HTERT RPE-1 (cell line): Measurements from ENCODE around the gene WDR20.
"Not testable (repeated sequence)": the region's sequence is repeated elsewhere in the genome, so short reads cannot be mapped to it uniquely, and the experiment has no call there.

Experiments
- in situ Hi-C: fragments of 300-500 bp; cut with MboI; formaldehyde crosslinking; loops from 4 replicates; pipeline ENCODE4 v1.14.3; 2020; ENCODE audit warnings: low sequenced_read_pairs

WDR20 gene, protein sequence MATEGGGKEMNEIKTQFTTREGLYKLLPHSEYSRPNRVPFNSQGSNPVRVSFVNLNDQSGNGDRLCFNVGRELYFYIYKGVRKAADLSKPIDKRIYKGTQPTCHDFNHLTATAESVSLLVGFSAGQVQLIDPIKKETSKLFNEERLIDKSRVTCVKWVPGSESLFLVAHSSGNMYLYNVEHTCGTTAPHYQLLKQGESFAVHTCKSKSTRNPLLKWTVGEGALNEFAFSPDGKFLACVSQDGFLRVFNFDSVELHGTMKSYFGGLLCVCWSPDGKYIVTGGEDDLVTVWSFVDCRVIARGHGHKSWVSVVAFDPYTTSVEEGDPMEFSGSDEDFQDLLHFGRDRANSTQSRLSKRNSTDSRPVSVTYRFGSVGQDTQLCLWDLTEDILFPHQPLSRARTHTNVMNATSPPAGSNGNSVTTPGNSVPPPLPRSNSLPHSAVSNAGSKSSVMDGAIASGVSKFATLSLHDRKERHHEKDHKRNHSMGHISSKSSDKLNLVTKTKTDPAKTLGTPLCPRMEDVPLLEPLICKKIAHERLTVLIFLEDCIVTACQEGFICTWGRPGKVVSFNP

DNA sequence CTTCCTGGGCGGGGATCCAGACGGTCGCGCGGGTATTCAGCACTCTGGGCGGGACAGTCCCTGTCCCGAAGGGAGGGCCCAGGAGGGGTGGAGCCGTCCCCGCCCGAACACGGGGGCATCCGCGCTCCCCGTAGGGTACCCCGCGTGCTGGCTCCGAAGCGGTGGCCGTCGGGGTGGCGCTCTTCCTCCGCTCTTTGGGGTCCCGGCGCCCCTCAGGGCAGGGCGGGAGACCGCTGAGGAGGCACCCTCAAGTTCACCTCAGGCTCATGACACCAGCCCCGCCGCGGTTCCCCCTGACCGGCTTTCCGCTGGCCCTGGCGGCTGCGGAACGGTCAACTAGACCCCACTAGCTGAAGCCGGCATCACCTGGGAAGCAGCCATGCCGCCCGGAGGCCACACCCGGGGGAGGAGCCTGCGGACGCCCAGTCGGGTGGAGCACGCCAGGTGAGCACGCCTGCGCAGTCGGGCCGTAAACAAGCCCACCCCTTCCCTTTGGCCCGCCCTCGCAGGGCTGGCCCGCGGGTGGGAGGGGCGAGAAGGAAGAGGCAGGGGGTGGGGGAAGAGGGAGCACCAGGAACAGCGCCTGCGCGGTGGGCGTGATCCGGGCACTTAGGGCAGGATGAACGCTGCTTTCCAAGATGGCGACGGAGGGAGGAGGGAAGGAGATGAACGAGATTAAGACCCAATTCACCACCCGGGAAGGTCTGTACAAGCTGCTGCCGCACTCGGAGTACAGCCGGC is at the start of gene WDR20:
Gene WDR20, plus strand, starts transcription at position 612 of the 741 bp plus-strand sequence. Its CDS starts 27 bp downstream, at position 639.
- in situ Hi-C loops, result no loop called here

DNA sequence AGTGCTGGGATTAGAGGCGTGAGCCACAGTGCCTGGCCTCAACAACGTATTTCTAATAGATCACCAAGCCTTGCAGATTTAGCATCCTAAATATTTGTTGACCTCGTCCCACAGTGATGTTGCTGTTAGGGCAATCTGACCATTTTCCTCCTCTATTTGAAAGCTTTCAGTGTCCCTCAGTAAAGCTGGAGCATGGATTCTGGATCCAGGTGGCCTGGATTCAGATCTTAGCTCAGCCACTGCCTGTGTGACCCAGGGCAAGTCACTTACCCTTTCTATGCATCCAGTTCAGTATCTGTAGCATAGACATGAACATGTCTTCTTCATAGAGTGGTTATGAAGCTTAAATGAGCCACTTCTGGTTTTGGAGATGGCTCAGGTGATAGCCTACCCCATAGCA is 49.0 kb upstream of the WDR20 start:
- in situ Hi-C loops, result no loop called here

DNA sequence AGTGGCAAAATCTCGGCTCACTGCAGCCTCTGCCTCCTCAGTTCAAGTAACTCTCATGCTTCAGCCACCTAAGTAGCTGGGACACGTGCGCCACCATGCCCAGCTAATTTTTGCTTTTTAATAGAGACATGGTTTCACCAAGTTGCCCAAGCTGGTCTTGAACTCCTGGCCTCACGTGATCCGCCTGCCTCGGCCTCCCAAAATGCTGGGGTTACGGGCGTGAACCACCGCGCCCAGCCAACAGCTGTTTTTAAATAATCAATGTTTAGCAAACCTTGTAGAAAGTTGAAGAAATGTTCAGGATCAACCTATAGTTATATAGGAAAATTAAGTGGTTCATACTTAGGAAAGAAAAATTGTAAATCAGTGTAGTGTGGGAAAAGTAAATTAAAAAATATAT is 46.9 kb upstream of the WDR20 start:
- in situ Hi-C loops, result no loop called here

DNA sequence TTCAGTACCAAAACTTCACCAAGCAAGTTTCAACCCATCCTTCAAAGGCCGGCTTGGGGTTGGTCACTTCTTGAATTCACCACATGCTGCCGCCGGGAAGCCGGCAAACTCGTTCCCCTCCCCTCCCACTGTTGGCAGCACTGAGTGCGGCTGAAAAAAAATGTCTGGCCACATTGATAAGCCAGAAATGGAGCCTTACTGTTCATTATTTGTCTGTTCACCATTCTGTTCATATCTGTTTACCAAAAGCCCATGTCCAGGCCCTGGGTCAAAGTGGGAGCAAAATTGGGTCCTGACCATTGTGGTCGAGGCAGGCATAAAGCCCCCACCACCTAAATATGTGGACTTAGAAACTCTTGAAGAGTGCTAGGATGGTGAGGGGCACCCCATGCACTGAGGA is 45.6 kb upstream of the WDR20 start:
- in situ Hi-C loops, result no loop called here

DNA sequence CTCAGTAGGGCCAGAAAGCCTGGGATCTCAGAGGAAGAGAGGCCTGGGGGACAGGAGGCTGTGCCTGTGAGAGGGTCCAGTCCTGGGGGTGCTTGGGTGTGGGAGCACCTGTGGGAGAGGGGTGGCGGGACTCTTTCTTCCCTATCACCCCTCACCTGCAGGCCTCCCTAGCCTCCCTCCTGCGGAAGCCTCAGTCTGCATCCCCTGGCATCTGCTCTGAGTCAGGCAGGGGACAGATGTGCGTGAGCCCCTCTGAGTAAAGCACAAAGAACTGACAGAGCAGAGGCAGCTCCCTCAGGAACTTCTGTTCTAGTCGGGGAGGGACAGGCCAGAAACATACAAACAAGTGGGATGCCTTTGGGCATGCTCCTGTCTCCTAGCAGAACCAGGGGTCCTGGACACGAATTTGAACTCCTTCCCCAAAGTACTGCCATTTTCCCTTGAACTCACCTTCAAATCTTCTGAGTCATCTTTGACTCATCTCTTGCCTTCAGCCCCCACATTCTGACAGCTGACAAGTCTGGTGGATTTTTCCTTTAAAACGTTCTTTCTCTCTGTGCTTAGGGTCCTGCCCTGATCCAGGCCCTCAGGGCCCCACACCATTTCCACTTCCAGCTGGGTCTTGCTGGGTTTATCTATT is 44.3 kb upstream of the WDR20 start:
- in situ Hi-C loops, result no loop called here

DNA sequence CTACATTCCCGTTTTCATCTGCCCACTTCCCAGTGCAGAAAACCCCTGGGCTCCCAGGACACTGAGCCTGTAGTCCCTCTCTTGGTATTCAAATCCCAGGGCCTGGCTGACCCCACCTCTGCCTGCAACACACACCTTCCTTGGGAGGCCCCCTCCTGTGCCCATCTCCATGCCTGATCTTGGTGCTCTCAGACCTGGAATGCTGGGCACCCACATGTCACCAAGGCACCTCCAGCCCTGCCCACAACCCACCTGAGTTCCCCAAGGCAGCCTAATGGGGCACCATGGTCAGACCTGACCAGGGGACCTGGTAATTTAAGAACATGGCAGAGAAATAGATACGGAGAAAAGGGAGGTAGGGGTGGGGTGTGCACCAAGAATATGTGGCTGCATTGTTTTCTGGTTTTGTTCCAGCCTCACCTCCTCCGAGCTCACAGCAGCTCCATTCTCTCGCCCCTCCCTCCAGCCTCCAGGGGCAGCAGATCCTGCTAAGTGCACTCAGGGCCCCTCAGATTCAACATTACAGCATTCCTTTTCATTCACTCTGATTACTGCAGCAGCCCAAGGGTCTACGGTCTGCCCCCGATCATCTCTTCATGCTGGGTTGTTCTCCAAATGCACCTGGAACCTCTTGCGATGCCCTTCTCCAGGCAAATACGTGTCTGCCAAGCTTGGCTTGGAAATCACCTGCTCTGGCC is 43.7 kb upstream of the WDR20 start:
- in situ Hi-C loops, result no loop called here

DNA sequence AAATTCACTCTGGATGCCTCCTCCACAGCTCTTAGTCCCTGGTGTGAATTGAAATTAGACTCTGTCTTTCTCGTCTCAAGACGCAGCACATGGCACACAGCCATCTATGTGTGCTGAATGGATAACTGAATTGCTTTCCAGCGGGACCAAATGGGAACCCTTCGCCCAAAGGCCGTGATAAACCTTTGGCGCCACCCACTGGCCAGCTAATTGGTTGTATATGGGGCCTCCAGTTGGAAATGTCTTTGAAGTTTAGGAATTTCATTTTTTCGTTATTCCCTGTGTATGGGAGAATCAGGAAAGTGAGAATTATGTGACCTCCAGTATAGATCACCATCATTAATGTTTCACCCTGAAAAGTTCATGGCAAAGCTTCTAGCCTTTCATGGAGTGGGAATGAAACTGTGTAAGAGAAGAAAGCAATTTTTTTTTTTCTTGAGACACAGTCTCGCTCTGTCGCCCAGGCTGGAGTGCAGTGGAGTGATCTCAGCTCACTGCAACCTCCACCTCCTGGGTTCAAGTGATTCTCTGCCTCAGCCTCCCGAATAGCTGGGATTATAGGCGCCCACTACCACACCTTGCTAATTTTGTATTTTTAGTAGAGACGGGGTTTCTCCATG is 43.0 kb upstream of the WDR20 start:
- in situ Hi-C loops, result no loop called here

DNA sequence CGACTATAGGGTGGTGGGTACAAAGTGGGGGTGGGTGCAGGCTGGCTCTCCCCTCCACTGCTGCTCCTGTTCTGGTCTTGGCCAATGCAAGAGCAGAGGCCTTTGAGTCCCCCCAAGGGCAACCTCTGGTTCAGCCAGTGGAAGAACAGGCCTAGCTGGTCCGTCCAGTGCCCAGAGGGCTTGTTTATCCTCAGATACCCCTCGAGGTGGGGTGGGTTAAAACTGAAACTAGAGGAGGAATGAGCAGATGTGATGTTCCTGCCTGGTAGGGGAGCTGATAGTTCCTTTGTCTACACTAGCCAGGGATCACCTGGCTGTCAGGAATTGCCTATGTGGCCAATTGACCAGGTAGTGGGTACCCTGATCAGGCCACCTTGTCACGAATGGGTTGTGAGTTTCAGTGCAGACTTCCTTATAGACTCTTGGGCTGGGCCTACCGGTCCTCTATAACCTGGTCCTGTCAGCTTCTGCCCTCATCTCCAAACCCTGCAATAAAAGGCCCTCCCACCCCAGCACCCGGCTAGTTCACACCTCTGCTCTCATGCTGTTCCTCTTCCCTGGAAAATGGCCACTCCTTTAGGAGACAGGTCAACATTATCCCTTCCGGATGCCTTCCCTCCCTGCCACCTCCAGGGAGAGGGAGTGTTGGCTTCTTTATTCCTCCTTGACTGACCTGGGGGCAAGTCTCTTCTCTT is 42.1 kb upstream of the WDR20 start:
- in situ Hi-C loops, result no loop called here

DNA sequence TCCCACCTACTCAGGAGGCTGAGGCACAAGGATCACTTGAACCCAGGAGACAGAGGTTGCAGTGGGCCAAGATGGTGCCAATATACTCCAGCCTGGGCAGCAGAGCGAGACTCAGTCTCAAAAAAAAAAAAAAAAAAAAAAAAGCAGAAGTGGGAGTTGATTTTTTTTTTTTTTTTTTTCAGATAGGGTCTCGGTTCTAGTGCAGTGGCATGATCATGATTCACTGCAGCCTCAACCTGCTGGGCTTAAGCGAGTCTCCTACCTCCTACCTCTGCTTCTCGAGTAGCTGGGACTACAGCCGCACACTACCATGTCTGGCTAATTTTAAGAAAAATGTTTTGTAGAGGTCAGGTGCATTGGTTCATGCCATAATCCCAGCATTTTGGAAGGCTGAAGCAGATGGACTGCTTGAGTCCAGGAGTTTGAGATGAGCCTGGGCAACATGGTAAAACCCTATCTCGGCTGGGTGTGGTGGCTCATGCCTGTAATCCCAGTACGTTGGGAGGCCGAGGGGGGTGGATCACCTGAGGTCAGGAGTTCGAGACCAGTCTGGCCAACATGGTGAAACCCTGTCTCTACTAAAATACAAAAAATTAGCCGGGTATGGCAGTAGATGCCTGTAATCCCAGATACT is 36.5 kb upstream of the WDR20 start:
- in situ Hi-C loops, result no loop called here

DNA sequence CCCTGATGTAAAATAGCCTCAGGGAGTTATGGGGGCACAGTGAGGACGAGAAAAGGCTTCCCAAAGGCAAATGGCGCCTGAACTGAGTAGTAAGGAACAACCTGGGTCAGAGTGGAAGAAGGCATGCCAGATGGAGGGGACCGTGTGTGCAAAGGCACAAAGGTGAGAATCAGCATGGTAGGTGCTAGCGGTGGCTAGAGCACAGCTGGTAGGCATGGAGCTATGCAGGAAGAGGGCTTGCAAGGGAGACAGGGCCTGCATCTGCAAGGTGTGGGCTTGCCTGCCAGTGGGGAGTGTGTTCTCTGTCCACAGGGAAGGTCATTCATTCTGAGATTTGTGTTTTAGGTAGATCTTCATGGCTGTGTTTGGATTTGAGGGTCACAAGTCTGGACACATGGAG is 34.3 kb upstream of the WDR20 start:
- in situ Hi-C loops, result no loop called here

DNA sequence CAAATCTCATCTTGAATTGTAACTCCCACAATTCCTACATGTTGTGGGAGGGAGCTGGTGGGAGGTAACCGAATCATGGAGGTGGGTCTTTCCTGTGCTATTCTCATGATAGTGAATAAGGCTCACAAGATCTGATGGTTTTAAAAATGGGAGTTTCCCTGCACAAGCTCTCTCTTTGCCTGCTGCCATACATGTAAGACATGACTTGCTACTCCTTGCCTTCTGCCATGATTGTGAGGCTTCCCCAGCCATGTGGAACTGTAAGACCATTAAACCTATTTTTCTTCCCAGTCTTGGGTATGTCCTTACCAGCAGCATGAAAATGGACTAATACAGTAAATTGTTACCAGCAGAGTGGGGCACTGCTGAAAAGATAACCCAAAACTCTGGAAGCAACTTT is 30.4 kb upstream of the WDR20 start:
- in situ Hi-C loops, result not testable (repeated sequence)

DNA sequence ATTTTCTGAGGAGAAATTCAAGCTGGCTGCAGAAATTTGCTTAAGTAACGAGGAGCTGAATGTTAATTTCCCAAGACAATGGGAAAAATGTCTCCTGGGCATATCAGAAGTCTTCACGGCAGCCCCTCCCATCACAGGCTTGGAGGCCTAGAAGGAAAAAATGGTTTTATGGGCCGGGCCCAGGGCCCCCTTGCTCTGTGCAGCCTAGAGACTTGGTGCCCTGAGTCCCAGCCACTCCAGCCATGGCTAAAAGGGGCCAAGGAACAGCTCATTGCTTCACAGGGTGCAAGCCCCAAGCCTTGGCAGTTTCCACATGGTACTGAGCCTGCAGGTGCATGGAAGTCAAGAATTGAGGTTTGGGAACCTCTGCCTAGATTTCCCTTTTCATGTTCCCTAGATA is 28.6 kb upstream of the WDR20 start:
- in situ Hi-C loops, result no loop called here

DNA sequence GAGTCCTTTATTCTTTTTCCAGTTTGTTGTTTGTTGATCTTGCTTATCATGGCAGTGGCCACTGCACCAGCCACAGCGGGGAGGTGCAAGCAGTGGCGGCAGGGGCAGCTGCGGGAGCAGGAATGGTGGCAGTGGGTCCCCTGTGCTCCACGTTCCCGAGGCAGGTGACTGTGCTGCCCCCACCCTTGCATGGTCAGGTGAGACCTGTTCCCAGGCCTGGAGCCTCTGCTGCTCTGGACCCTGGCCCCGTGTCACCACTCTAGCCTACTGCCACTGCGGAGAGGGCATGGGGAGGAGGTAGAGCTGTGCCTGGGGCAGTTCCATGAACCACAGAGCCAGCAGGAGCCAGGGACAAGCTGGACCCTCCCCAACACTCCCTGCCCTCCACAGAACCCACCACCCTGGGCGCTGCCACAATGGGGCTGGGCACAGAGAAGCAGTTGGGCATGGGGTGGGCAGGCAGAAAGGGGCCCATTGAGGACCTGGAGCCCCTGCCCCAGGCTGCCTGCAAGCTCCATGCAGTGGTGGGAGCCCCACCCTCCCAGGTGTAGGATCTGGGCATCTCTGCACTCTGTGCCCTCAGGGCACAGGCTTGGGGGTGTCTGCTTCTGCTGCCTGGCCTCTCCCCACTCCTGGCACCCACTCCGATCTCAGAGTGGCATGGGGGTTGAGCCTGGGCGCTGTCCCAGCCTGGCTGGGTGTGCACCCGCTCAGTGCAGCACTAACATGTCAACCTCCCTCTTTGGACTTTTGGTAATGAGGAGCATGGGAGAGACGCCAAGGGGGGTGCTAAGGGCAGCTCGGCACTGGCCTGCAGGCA is 23.1 kb upstream of the WDR20 start:
- in situ Hi-C loops, result no loop called here

DNA sequence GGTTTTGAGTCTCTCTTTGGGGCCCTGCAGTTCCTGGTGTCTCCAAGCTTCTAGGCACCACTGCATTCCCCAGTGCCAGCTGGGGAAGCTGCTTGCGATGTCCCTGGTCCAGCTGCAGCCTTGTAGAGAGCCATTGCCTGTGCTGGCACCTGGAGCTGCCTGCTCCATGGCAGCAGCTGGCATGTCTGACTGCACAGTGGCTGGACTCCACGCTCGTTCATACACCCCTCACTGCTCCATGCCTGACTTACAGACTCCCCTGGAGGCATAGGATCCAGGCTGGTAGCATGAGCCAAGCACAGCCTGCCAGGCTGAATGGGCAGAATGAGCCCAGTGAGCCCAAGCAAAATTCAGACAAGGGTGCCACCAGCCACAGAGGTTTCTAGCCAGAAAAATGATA is 21.8 kb upstream of the WDR20 start:
- in situ Hi-C loops, result no loop called here

DNA sequence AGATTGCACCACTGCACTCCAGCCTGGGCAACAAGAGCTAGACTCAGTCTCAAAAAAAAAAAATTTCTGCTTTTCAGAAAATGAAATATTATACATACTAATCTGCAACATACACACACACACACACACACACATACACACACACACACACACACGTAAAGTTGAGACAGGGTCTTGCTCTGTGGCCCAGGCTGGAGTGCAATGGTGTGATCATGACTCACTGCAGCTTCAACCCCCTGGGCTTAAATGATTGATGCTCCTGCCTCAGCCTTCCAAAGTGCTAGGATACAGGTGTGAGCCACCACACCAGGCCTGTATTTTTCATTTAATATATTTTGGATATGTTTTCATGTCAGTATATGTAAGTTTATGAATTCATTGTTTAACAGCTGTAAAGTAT is 18.8 kb upstream of the WDR20 start:
- in situ Hi-C loops, result no loop called here

DNA sequence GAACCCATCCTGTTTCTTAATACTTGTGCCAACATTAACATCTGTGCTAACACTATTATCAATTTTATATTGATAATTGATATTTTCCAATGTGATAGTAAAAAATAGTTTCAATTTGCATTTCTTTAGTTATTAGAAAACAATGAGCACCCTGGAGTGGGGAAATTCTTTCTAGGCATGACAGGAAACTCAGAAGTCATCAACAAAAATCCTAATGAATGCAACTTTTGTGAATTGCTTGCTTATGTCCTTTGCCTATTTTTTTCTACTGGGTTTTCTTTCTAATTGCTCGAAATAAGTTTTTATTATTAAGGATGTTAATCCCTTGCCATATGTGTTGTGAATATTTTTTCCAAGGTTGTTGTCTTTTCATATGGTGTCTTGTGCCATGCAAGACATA is 18.1 kb upstream of the WDR20 start:
- in situ Hi-C loops, result no loop called here

DNA sequence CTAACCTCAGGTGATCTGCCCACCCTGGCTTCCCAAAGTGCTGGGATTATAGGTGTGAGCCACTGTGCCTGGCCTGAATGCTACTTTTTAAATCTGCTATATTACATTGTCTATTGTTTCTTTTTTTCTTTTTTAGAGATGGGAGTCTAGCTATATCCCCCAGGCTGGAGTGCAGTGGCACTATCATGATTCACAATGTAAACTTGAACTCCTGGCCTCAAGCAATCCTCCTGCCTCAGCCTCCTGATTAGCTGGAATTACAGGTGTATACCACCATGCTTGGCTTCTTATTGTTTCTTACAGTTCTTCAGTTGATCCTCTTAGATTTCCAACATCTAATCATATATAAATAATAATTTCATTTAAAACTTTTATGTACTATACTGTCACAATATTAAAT is 15.3 kb upstream of the WDR20 start:
- in situ Hi-C loops, result no loop called here

DNA sequence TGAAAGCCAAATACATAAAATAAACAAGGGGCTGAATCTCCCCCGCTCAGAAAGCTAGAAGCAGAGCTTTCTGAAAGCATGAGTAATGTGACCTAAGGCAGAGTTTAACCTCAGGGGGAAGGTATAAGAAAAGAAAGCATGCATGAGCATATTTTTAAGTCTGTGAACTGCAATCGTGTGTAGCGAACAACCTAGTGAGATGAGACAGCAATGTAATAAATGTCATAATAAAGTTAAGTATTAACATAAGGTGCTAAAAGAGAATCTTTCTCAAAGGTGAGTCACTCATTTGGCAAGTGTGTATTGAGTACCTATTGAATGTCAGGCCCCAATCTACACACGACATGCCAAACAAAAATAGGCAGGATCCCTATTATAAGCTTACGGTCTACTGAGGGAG is 14.2 kb upstream of the WDR20 start:
- in situ Hi-C loops, result no loop called here
